Spleen (tissue), 7 donors: ENCODE results near the gene EYA2.

ENCODE experiments used
- CTCF ChIP-seq, 11 experiments: fragments of 200-600 bp in 7 of 11; fragments of 450-650 bp in 4 of 11; sonication (generic) in 4 of 11; IDR thresholded peaks in 8 of 11; conservative IDR thresholded peaks in 3 of 11; 1 replicate in 7 of 11; 2 replicates in 4 of 11; pipeline versions ENCODE4 v1.4.0 to v1.8.0; 2016 to 2021; ENCODE audit warnings: antibody characterized with exemption in 11 of 11, inconsistent platforms in 4 of 11, mild to moderate bottlenecking in 1 of 11
- POLR2A ChIP-seq, 3 donors: fragments of 450-650 bp; IDR thresholded peaks; one replicate each; pipeline ENCODE4 v1.5.1; 2017; ENCODE audit warnings: antibody characterized with exemption in 3 of 3, mild to moderate bottlenecking in 1 of 3
- POLR2AphosphoS5 ChIP-seq, 3 donors: sonication (generic); formaldehyde crosslinking; IDR thresholded peaks; one replicate each; pipeline ENCODE4 v1.5.1; 2017; ENCODE audit warnings: antibody characterized with exemption in 3 of 3
- donor health status: DM: no; HTN: no; CAD: no; lungs with moderate emphysema.
- donor health status: DM: no; HTN: no; CAD: no.
- donor health status: DM: no; HTN: no; CAD: no.

- no peak for TF ChIP-seq CTCF (IDR thresholded peaks at IDR 0.05 in 8 of 11, conservative IDR thresholded peaks at IDR 0.05 in 3 of 11)
- TF ChIP-seq POLR2A (IDR thresholded peaks at IDR 0.05): no peak
- TF ChIP-seq POLR2AphosphoS5 (IDR thresholded peaks at IDR 0.05): no peak
Measured at GRCh38 chr20:46850416-46850815, 44.2 kb upstream of the EYA2 start.
